HepG2 (cell line): Measurements from ENCODE around the gene MBD5. TPM values are rescaled to one million over a fixed set of nuclear protein-coding genes. Genes with fewer than 3 reads are reported as not detected.

Source experiments
- ATAC-seq: fragments of 200-7000 bp; cut with Tn5 transposase; 3 replicates; pipeline ENCODE4 v1.9.1; 2020; ENCODE audit warnings: mild to moderate bottlenecking, moderate library complexity
- BruUV-seq: library from RNA; stranded (reverse); fragments of 400-500 nt; replicated peaks from 2 replicates; lab custom pipeline; 2021; lab: Mats Ljungman, UMichigan
- CTCF ChIA-PET: fragments of 300-600 bp; formaldehyde crosslinking; extraction: SDS; loops from one replicate; lab custom pipeline; 2021; ENCODE audit warnings: low total read pairs, inconsistent platforms, low intra/inter-chr PET ratio; lab: Yijun Ruan, JAX
- POLR2A ChIA-PET: fragments of 350-600 bp; sonication (Branson Sonifier 250); formaldehyde crosslinking; loops from one replicate; lab custom pipeline; 2020; ENCODE audit warnings: antibody characterized with exemption, inconsistent platforms; lab: Yijun Ruan, JAX
- DNase-seq: peaks from one replicate; pipeline ENCODE4 v3.0.0-alpha.2; 2015; ENCODE audit warnings: low spot score
- FAIRE-seq: peaks from 3 replicates; lab custom pipeline; 2011; peaks lifted over from hg19 to GRCh38; lab: Jason Lieb, UNC
- H2AFZ ChIP-seq: one replicate; pipeline ENCODE4 v1.6.1; 2011; ENCODE audit warnings: low read length, inconsistent platforms
- H3K27ac ChIP-seq: fragments of 300-600 bp; 3 replicates; pipeline ENCODE4 v1.8.0; 2011; ENCODE audit warnings: mixed run types, mild to moderate bottlenecking, mixed read lengths, low read length, inconsistent platforms; ENCODE audit not compliant: insufficient read depth; ENCODE audit errors: extremely low read length
- H3K27me3 ChIP-seq, 2 experiments: fragments of 200-600 bp in 1 of 2; 2 replicates in 1 of 2; 3 replicates in 1 of 2; pipeline versions ENCODE4 v1.6.0 to v1.8.0; 2011; ENCODE audit warnings: low read length in 2 of 2, mild to moderate bottlenecking in 2 of 2, moderate library complexity in 2 of 2, inconsistent platforms in 1 of 2; ENCODE audit not compliant: insufficient read depth in 2 of 2, control insufficient read depth in 1 of 2
- H3K36me3 ChIP-seq, 2 experiments: fragments of 200-600 bp in 1 of 2; replicated peaks in 1 of 2; 2 replicates in 1 of 2; 3 replicates in 1 of 2; pipeline versions ENCODE4 v1.5.1 to v1.8.0; 2011; ENCODE audit warnings: low read length in 2 of 2, inconsistent platforms in 1 of 2; ENCODE audit not compliant: insufficient read depth in 2 of 2, control insufficient read depth in 1 of 2
- H3K4me1 ChIP-seq: 2 replicates; pipeline ENCODE4 v1.5.1; 2012; ENCODE audit warnings: low read length, inconsistent platforms; ENCODE audit not compliant: insufficient read depth
- H3K4me2 ChIP-seq: 2 replicates; pipeline ENCODE4 v1.6.0; 2011; ENCODE audit warnings: low read depth, low read length, inconsistent platforms
- H3K4me3 ChIP-seq, 3 experiments: fragments of 200-600 bp in 1 of 3; sonication (generic), shearing (Covaris generic) in 1 of 3; replicated peaks in 1 of 3; 2 replicates each; pipeline ENCODE4 v1.5.1; 2011 to 2016; ENCODE audit warnings: low read length in 3 of 3, inconsistent platforms in 2 of 3, low read depth in 2 of 3, mild to moderate bottlenecking in 2 of 3, control low read depth in 1 of 3, mixed read lengths in 1 of 3; ENCODE audit not compliant: insufficient read depth in 1 of 3
- H3K79me2 ChIP-seq: one replicate; pipeline ENCODE4 v1.6.1; 2011; ENCODE audit warnings: low read length, inconsistent platforms; ENCODE audit not compliant: insufficient read depth
- H3K9ac ChIP-seq: 2 replicates; pipeline ENCODE4 v1.6.0; 2011; ENCODE audit warnings: mild to moderate bottlenecking, low read depth, low read length, inconsistent platforms; ENCODE audit not compliant: insufficient read depth
- H3K9me3 ChIP-seq: 2 replicates; pipeline ENCODE4 v1.5.1; 2012; ENCODE audit warnings: mild to moderate bottlenecking, low read length
- H4K20me1 ChIP-seq: 2 replicates; pipeline ENCODE4 v1.6.0; 2011; ENCODE audit warnings: inconsistent platforms, mild to moderate bottlenecking, low read length, moderate library complexity; ENCODE audit not compliant: insufficient read depth
- CREB1 ChIP-seq, 2 experiments: fragments of 450-650 bp in 1 of 2; IDR thresholded peaks; 2 replicates each; pipeline ENCODE4 v1.6.1; 2016 to 2017; ENCODE audit warnings: control low read depth in 1 of 2, mild to moderate bottlenecking in 1 of 2, missing compliant biosample characterization in 1 of 2, missing genetic modification characterization in 1 of 2
- KDM5A ChIP-seq: fragments of 200-600 bp; sonication (generic); IDR thresholded peaks from 2 replicates; pipeline ENCODE4 v1.7.0; 2018; ENCODE audit warnings: antibody characterized with exemption, mild to moderate bottlenecking, low read length, borderline replicate concordance
- REXO4 ChIP-seq: sonication (generic); formaldehyde crosslinking; IDR thresholded peaks from 2 replicates; pipeline ENCODE4 v1.8.0; 2022; ENCODE audit warnings: missing genetic modification reagents, mild to moderate bottlenecking, borderline replicate concordance
- SP1 ChIP-seq, 2 experiments: fragments of 450-650 bp in 1 of 2; sonication (generic) in 1 of 2; formaldehyde crosslinking in 1 of 2; IDR thresholded peaks; 2 replicates each; pipeline versions ENCODE4 v1.4.0 to v1.6.1; 2016 to 2020; ENCODE audit warnings: missing genetic modification reagents in 1 of 2
- ZNF121 ChIP-seq: sonication (generic); formaldehyde crosslinking; IDR thresholded peaks from 2 replicates; pipeline ENCODE4 v1.5.0; 2020; ENCODE audit warnings: mild to moderate bottlenecking, missing genetic modification reagents
- ZNF317 ChIP-seq: sonication (generic); formaldehyde crosslinking; IDR thresholded peaks from 2 replicates; pipeline ENCODE4 v1.5.0; 2020; ENCODE audit warnings: mild to moderate bottlenecking, missing genetic modification reagents
- ZNF329 ChIP-seq: sonication (generic); formaldehyde crosslinking; IDR thresholded peaks from 2 replicates; pipeline ENCODE4 v1.9.0; 2021; ENCODE audit warnings: low read depth, mild to moderate bottlenecking, missing genetic modification reagents
- ZNF33A ChIP-seq: sonication (generic); formaldehyde crosslinking; IDR thresholded peaks from 2 replicates; pipeline ENCODE4 v1.5.1; 2020; ENCODE audit warnings: missing genetic modification reagents, mild to moderate bottlenecking, moderate library complexity, borderline replicate concordance
- ZNF879 ChIP-seq: sonication (generic); formaldehyde crosslinking; IDR thresholded peaks from 2 replicates; pipeline ENCODE4 v1.8.1; 2023; ENCODE audit warnings: missing genetic modification reagents
- WGBS: methylation state at CpG from one replicate; pipeline ENCODE4 v1.1.6; 2017; ENCODE audit warnings: low lambda C conversion rate; 5-methylcytosine and 5-hydroxymethylcytosine counted together
- in situ Hi-C: cut with HindIII; loops from 2 replicates; pipeline ENCODE4 v1.10.0; 2017; ENCODE audit warnings: low pct_unique_long_range_greater_than_20kb; ENCODE audit not compliant: extremely low pct_ligation_motif_present
- intact Hi-C: fragments of 100-400 bp; cut with micrococcal nuclease; formaldehyde crosslinking; loops from one replicate; pipeline ENCODE4 v1.10.0; 2022; ENCODE audit not compliant: unreplicated experiment
- polyA plus RNA-seq, 8 experiments: library from polyadenylated mRNA; depleted of rRNA in 3 of 8; stranded (reverse) in 7 of 8; unstranded in 1 of 8; fragments of >200 nt; fragmentation: Illumina TruSeq in 4 of 8; extraction: Trizol in 4 of 8; gene quantifications; 2 replicates each; pipeline versions ENCODE4 v1.2.1 to v1.2.3, GENCODE V29; 2011 to 2016; ENCODE audit warnings: low read depth in 4 of 8, missing spikeins in 1 of 8, mixed read lengths in 1 of 8; ENCODE audit not compliant: insufficient read depth in 1 of 8
- total RNA-seq, 5 experiments: library from RNA; depleted of rRNA; stranded (reverse); fragments of >200 nt; fragmentation: Illumina TruSeq; extraction: Trizol; gene quantifications; 2 replicates each; pipeline ENCODE4 v1.2.3, GENCODE V29; 2016; ENCODE audit warnings: low read depth in 1 of 5
- TF ChIP-seq, protein P1 (sequence below): IDR thresholded peaks from 2 replicates; pipeline ENCODE4 v1.6.1; 2016; ENCODE audit warnings: mild to moderate bottlenecking, missing biosample characterization, missing genetic modification reagents
- TF ChIP-seq, protein P2 (sequence below): IDR thresholded peaks from 2 replicates; pipeline ENCODE4 v1.6.1; 2012; ENCODE audit warnings: low read length, improper control_type of control experiment

MBD5 gene
- total and polyA plus RNA-seq, 2 of the 13 experiments (the other 11 are each of a cell fraction or from before 2014, with no cell fraction given), result 13.5 to 26.4 TPM

DNA sequence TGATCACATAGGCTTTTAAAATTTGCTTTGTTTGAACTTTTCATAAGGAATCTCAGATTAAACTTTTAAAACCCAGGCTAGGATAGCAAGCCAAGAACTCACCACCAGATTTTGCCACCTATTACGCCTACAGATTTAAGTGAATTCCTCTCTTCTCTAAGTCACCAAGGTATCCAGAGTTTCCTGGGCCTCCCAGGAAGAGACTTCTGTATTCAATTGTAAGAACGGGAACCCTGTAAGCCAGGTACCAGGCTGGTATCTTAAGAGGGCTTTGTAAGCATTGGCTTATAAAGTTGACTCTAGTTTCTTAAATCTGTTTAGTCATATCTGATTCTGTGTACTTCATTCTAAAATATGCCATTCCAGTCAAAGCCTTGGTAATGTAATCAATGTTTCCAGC lies 285.1 kb downstream of the MBD5 start:
- no peaks in the 10 kb centered on the region for H3K9me3 ChIP-seq
- TF ChIP-seq REXO4 (CRISPR knock-in tag), result no peak
- TF ChIP-seq KDM5A, result no peak
- no peak for TF ChIP-seq ZNF879 (CRISPR knock-in tag)
- no peak for TF ChIP-seq ZNF121 (CRISPR knock-in tag)
- TF ChIP-seq ZNF33A (CRISPR knock-in tag), result no peak
- TF ChIP-seq, all 625 proteins: peak for 0
- ChIA-PET CTCF (no interaction called here), POLR2A (no interaction called here)
- WGBS, result 92% methylated on average over 2 of the region's 2 CpGs
- no peak overlapping the region for H2AFZ ChIP-seq
- H3K36me3 ChIP-seq, result no peaks in the 10 kb centered on the region
- H3K79me2 ChIP-seq, result no peaks in the 10 kb centered on the region
- no peak for DNase-seq
- H3K4me3 ChIP-seq, result no peak overlapping the region
- no peaks in the 10 kb centered on the region for H4K20me1 ChIP-seq
- no peaks in the 10 kb centered on the region for H3K27me3 ChIP-seq
- no peak overlapping the region for H3K9ac ChIP-seq
- in situ Hi-C loops (no loop called here), intact Hi-C loops (no loop called here)
- no peak for FAIRE-seq
- H3K4me2 ChIP-seq, result no peak overlapping the region
- no peak overlapping the region for H3K27ac ChIP-seq
- H3K4me1 ChIP-seq, result no peaks in the 10 kb centered on the region
- ATAC-seq, result no peak
- BruUV-seq, result no TSS peak

- no peak for FAIRE-seq
- Histone ChIP-seq H4K20me1 (no peaks in the 10 kb centered on the region), H3K27me3 (no peaks in the 10 kb centered on the region), H3K9ac (no peak overlapping the region), H3K36me3 (0 out of 5 replicates have a peak, but pooled peaks cover 0 to 2% of the 10 kb centered on the region in 2 experiments), H3K4me2 (no peak overlapping the region), H3K4me3 (no peak overlapping the region), H3K9me3 (no peaks in the 10 kb centered on the region), H3K27ac (no peak overlapping the region), H3K4me1 (no peaks in the 10 kb centered on the region), H3K79me2 (no peaks in the 10 kb centered on the region), H2AFZ (no peak overlapping the region)
- ChIA-PET CTCF (no interaction called here), POLR2A (no interaction called here)
- in situ Hi-C loops, result no loop called here
- TF ChIP-seq ZNF329 (CRISPR knock-in tag) (no peak), ZNF121 (CRISPR knock-in tag) (no peak), CREB1 (IDR thresholded peaks at IDR 0.05) (no peak), CREB1 (CRISPR knock-in tag; IDR thresholded peaks at IDR 0.05) (no peak), ZNF317 (no peak), SP1 (IDR thresholded peaks at IDR 0.05) (no peak), SP1 (CRISPR knock-in tag; IDR thresholded peaks at IDR 0.05) (no peak)
- TF ChIP-seq, protein P1, sequence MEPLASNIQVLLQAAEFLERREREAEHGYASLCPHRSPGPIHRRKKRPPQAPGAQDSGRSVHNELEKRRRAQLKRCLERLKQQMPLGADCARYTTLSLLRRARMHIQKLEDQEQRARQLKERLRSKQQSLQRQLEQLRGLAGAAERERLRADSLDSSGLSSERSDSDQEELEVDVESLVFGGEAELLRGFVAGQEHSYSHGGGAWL, result no peak
- TF ChIP-seq, protein P2, sequence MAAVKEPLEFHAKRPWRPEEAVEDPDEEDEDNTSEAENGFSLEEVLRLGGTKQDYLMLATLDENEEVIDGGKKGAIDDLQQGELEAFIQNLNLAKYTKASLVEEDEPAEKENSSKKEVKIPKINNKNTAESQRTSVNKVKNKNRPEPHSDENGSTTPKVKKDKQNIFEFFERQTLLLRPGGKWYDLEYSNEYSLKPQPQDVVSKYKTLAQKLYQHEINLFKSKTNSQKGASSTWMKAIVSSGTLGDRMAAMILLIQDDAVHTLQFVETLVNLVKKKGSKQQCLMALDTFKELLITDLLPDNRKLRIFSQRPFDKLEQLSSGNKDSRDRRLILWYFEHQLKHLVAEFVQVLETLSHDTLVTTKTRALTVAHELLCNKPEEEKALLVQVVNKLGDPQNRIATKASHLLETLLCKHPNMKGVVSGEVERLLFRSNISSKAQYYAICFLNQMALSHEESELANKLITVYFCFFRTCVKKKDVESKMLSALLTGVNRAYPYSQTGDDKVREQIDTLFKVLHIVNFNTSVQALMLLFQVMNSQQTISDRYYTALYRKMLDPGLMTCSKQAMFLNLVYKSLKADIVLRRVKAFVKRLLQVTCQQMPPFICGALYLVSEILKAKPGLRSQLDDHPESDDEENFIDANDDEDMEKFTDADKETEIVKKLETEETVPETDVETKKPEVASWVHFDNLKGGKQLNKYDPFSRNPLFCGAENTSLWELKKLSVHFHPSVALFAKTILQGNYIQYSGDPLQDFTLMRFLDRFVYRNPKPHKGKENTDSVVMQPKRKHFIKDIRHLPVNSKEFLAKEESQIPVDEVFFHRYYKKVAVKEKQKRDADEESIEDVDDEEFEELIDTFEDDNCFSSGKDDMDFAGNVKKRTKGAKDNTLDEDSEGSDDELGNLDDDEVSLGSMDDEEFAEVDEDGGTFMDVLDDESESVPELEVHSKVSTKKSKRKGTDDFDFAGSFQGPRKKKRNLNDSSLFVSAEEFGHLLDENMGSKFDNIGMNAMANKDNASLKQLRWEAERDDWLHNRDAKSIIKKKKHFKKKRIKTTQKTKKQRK, result no peak
- ATAC-seq, result no peak
- no peak for DNase-seq
- WGBS, result 62% methylated on average over 3 of the region's 3 CpGs
- no TSS peak for BruUV-seq
- intact Hi-C loops, result no loop called here
These were observed 296.7 kb downstream of the MBD5 start for GRCh38 chr2:148317598-148317997.
